HCT116 (cell line): Measurements from ENCODE around the gene WNT11.

ENCODE experiments used
- ATF3 ChIP-seq: IDR thresholded peaks from 2 replicates; pipeline ENCODE4 v1.6.1; 2012
- CEBPB ChIP-seq: IDR thresholded peaks from 2 replicates; pipeline ENCODE4 v1.6.1; 2012; ENCODE audit warnings: low read depth
- CTCF ChIP-seq, 3 experiments: fragments of 200-600 bp in 1 of 3; sonication (generic) in 1 of 3; IDR thresholded peaks in 2 of 3; conservative IDR thresholded peaks in 1 of 3; 2 replicates each; pipeline ENCODE4 v1.5.1; 2012 to 2017; ENCODE audit warnings: low read depth in 2 of 3, low read length in 2 of 3, antibody characterized with exemption in 1 of 3, borderline replicate concordance in 1 of 3, control low read depth in 1 of 3, mild to moderate bottlenecking in 1 of 3, mixed read lengths in 1 of 3, mixed run types in 1 of 3, moderate library complexity in 1 of 3; ENCODE audit not compliant: insufficient read depth in 1 of 3
- EZH2 ChIP-seq: fragments of 200-600 bp; sonication (generic); IDR thresholded peaks from 2 replicates; pipeline ENCODE4 v1.6.1; 2017; ENCODE audit warnings: antibody characterized with exemption, mixed run types
- JUND ChIP-seq: IDR thresholded peaks from 2 replicates; pipeline ENCODE4 v1.6.1; 2012
- POLR2A ChIP-seq: IDR thresholded peaks from 2 replicates; pipeline ENCODE4 v1.7.0; 2011; ENCODE audit warnings: borderline replicate concordance; ENCODE audit not compliant: insufficient read depth, insufficient read length; ENCODE audit errors: extremely low read depth
- TCF7L2 ChIP-seq: IDR thresholded peaks from 2 replicates; pipeline ENCODE4 v1.7.0; 2011; ENCODE audit warnings: borderline replicate concordance, inconsistent platforms; ENCODE audit not compliant: insufficient read depth, insufficient read length; ENCODE audit errors: extremely low read depth
- YY1 ChIP-seq: IDR thresholded peaks from 2 replicates; pipeline ENCODE4 v1.6.1; 2011; ENCODE audit warnings: low read length, low read depth, moderate library complexity, mild to moderate bottlenecking; ENCODE audit not compliant: insufficient replicate concordance; ENCODE audit errors: extremely low read depth

- TF ChIP-seq POLR2A (no peak), CTCF (IDR thresholded peaks at IDR 0.05 in 2 of 3, conservative IDR thresholded peaks at IDR 0.05 in 1 of 3; ENCODE audit: borderline replicate concordance in 1 of 3, insufficient read depth in 1 of 3, low read depth in 2 of 3, low read length in 2 of 3) (no peak), ATF3 (no peak), JUND (no peak), CEBPB (no peak), TCF7L2 (no peak), YY1 (no peak), EZH2 (no peak)
These were observed 35.8 kb downstream of the WNT11 start for GRCh38 chr11:76170468-76170867.
